Myocyte (in vitro differentiated cells): Measurements from ENCODE around the gene ST3GAL2. TPM values are rescaled to one million over a fixed set of nuclear protein-coding genes. Genes with fewer than 3 reads are reported as not detected.
A peak's percentile ranks its signal among the peaks of the same experiment; 100 is the strongest.

Experiments
- DNase-seq: peaks from one replicate; pipeline ENCODE4 v3.0.0-alpha.2; 2012; ENCODE audit warnings: low read depth
- total RNA-seq: library from RNA; depleted of rRNA; stranded (reverse); fragments of >200 nt; gene quantifications from 2 replicates; pipeline ENCODE4 v1.2.3, GENCODE V29; 2014

ST3GAL2 gene
- total RNA-seq, 1 donor from 2014 or later: 14.4 TPM

GRCh38 chr16:70438585-70438968 lies 323 bp downstream of the ST3GAL2 start:
- DNase-seq: no peak

- DNase-seq: peak; percentile 26
These were observed 1.0 kb downstream of the ST3GAL2 start for GRCh38 chr16:70437582-70438557.

- peak; percentile 55 for DNase-seq
These were observed 1.8 kb downstream of the ST3GAL2 start for GRCh38 chr16:70437017-70437581.

GRCh38 chr16:70434484-70435260 lies 4.2 kb downstream of the ST3GAL2 start:
- no peak for DNase-seq

- DNase-seq: peak; percentile 68
These were observed 5.3 kb downstream of the ST3GAL2 start for GRCh38 chr16:70433458-70434103.

GRCh38 chr16:70432723-70433457 lies 6.0 kb downstream of the ST3GAL2 start:
- no peak for DNase-seq

GRCh38 chr16:70432356-70432722 lies 6.6 kb downstream of the ST3GAL2 start:
- no peak for DNase-seq

GRCh38 chr16:70430667-70431536 lies 8.0 kb downstream of the ST3GAL2 start:
- no peak for DNase-seq

- no peak for DNase-seq
These were observed 8.8 kb downstream of the ST3GAL2 start for GRCh38 chr16:70429888-70430666.

GRCh38 chr16:70428178-70428998 lies 10.5 kb downstream of the ST3GAL2 start:
- DNase-seq: peak; percentile 98

GRCh38 chr16:70427786-70428177 lies 11.1 kb downstream of the ST3GAL2 start:
- no peak for DNase-seq

GRCh38 chr16:70422543-70422942 lies 16.4 kb downstream of the ST3GAL2 start:
- DNase-seq: no peak

GRCh38 chr16:70421473-70422311 lies 17.2 kb downstream of the ST3GAL2 start:
- DNase-seq: no peak

- DNase-seq: no peak
These were observed 17.9 kb downstream of the ST3GAL2 start for GRCh38 chr16:70421014-70421413.

GRCh38 chr16:70419384-70420327 lies 19.2 kb downstream of the ST3GAL2 start:
- DNase-seq: no peak

GRCh38 chr16:70418993-70419318 lies 19.9 kb downstream of the ST3GAL2 start:
- no peak for DNase-seq
